ENCODE data around the gene SLC22A5.

- TF ChIP-seq EZH2 (IDR thresholded peaks at IDR 0.05) (no peak), POLR2AphosphoS5 (IDR thresholded peaks at IDR 0.05; ENCODE audit: borderline replicate concordance, low read depth, low read length) (no peak)
Observed at GRCh38 chr5:132428484-132429462, 59.3 kb downstream of the SLC22A5 start.

All from SK-N-MC (cell line).